ENCODE results near the gene PPP2R2D.
"Not testable (repeated sequence)": the region's sequence is repeated elsewhere in the genome, so short reads cannot be mapped to it uniquely, and the experiment has no call there.

DNA sequence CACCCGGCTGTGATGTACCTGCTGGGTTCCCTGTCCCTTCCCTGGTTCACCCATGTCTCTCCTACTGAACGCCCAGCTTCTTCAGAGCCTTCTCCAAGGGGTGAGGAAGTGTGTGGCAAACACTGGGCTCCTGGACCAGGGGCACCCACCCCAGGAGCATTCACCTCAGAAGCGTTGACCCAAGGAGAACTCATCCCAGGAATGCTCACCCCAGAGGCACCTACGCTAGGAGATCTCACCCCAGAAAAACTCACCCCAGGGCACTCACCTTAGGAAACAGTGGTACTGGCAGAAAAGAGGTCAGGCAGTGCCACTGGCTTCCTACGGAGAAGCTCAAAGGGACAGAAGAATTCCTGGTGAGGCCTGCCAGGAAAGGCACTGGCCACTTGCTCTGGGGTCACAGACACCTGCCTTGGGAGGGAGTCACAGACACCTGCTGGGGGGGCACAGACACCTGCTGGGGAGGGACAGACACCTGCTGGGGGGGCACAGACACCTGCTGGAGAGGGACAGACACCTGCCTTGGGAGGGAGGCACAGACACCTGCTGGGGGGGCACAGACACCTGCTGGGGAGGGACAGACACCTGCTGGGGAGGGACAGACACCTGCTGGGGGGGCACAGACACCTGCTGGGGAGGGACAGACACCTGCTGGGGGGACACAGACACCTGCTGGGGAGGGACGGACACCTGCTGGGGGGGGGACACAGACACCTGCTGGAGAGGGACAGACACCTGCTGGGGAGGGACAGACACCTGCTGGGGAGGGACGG is 17.0 kb upstream of the PPP2R2D start:
- TF ChIP-seq POLR2AphosphoS5 (IDR thresholded peaks at IDR 0.05) = not testable (repeated sequence)
- TF ChIP-seq, protein P1, sequence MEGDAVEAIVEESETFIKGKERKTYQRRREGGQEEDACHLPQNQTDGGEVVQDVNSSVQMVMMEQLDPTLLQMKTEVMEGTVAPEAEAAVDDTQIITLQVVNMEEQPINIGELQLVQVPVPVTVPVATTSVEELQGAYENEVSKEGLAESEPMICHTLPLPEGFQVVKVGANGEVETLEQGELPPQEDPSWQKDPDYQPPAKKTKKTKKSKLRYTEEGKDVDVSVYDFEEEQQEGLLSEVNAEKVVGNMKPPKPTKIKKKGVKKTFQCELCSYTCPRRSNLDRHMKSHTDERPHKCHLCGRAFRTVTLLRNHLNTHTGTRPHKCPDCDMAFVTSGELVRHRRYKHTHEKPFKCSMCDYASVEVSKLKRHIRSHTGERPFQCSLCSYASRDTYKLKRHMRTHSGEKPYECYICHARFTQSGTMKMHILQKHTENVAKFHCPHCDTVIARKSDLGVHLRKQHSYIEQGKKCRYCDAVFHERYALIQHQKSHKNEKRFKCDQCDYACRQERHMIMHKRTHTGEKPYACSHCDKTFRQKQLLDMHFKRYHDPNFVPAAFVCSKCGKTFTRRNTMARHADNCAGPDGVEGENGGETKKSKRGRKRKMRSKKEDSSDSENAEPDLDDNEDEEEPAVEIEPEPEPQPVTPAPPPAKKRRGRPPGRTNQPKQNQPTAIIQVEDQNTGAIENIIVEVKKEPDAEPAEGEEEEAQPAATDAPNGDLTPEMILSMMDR (IDR thresholded peaks at IDR 0.05) = not testable (repeated sequence)
